GM13977 (cell line): Measurements from ENCODE around the gene CFAP47.
"Not testable (repeated sequence)": the region's sequence is repeated elsewhere in the genome, so short reads cannot be mapped to it uniquely, and the experiment has no call there.

Source experiments
- DNase-seq: peaks from one replicate; pipeline ENCODE4 v3.0.0; 2012; ENCODE audit warnings: low spot score
- in situ Hi-C: fragments of 300-500 bp; cut with MboI; formaldehyde crosslinking; loops from one replicate; pipeline ENCODE4 v1.12.0; 2022; ENCODE audit warnings: low sequenced_read_pairs, low pct_unique_long_range_greater_than_20kb, mixed read lengths, inconsistent platforms; ENCODE audit not compliant: unreplicated experiment
- TF ChIP-seq, protein P1 (sequence below): IDR thresholded peaks from 2 replicates; pipeline ENCODE4 v1.5.1; 2012; ENCODE audit warnings: mild to moderate bottlenecking, control low read depth; ENCODE audit not compliant: insufficient read depth; ENCODE audit errors: extremely low read depth, missing control alignments

The CFAP47 gene

GRCh38 chrX:36035550-36035949 lies 116.0 kb downstream of the CFAP47 start:
- DNase-seq = no peak
- in situ Hi-C loops = no loop called here
- TF ChIP-seq, protein P1, sequence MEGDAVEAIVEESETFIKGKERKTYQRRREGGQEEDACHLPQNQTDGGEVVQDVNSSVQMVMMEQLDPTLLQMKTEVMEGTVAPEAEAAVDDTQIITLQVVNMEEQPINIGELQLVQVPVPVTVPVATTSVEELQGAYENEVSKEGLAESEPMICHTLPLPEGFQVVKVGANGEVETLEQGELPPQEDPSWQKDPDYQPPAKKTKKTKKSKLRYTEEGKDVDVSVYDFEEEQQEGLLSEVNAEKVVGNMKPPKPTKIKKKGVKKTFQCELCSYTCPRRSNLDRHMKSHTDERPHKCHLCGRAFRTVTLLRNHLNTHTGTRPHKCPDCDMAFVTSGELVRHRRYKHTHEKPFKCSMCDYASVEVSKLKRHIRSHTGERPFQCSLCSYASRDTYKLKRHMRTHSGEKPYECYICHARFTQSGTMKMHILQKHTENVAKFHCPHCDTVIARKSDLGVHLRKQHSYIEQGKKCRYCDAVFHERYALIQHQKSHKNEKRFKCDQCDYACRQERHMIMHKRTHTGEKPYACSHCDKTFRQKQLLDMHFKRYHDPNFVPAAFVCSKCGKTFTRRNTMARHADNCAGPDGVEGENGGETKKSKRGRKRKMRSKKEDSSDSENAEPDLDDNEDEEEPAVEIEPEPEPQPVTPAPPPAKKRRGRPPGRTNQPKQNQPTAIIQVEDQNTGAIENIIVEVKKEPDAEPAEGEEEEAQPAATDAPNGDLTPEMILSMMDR = no peak

GRCh38 chrX:36062778-36063177 lies 143.2 kb downstream of the CFAP47 start:
- DNase-seq = no peak
- TF ChIP-seq, protein P1 = no peak
- in situ Hi-C loops = no loop called here

DNA sequence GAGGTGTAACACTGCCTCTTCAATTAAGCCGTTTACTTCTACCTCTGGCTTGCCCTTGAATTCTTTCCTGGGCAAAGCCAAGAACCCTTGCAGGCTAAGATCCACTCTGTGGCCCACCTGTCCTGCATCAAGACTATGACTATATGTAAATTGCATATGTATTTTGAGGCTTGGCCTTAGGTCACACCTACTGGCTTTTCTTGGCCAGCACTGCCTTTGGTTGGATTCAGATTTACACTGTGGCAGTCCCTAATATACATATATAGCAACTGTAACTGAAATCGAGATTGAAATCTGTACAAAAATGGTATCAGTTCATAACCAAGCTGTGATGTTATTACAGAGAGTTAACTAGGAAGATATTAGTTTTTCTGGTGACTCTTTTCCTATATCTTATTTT lies 151.5 kb downstream of the CFAP47 start:
- in situ Hi-C loops = no loop called here
- DNase-seq = no peak
- TF ChIP-seq, protein P1 = no peak

GRCh38 chrX:36075009-36075408 lies 155.5 kb downstream of the CFAP47 start:
- in situ Hi-C loops, DNase-seq: not testable (repeated sequence)

DNA sequence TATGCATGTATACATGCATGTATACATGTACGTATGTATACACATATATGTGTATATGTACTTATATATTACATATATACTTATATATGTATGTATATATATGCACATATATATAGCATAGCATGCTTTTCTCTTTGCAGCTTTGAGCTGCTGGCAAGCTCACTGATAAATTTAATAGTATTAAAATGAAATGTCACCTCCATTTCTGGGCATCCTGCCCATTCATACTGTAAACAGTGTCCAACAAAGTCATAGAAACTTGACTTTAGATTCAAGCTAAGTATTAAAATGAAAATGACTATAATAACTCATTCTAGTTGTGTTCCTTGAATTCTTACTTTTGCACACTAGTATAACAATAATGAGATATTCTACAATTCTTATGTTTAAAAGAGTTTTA lies 163.7 kb downstream of the CFAP47 start:
- TF ChIP-seq, protein P1 = no peak
- no peak for DNase-seq
- in situ Hi-C loops = no loop called here

DNA sequence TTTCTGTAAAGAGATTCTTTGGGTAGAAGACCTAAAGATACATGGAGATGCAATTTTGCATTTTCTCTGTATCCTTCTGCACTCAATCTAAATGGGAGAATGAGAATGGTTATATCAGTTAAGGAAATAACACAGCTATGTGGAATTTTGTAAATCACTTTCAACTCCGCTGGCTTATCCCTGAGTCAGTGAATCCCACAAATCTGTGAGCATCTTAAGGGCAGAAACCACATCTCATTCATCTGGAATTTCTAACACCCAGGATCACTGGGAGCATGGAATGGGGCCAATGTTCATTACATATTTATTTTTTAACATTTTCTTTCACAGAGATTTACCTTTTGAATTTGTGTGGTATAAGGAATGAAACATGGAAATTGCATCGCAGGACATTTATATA lies 167.8 kb downstream of the CFAP47 start:
- TF ChIP-seq, protein P1 = no peak
- in situ Hi-C loops = no loop called here
- DNase-seq = no peak

DNA sequence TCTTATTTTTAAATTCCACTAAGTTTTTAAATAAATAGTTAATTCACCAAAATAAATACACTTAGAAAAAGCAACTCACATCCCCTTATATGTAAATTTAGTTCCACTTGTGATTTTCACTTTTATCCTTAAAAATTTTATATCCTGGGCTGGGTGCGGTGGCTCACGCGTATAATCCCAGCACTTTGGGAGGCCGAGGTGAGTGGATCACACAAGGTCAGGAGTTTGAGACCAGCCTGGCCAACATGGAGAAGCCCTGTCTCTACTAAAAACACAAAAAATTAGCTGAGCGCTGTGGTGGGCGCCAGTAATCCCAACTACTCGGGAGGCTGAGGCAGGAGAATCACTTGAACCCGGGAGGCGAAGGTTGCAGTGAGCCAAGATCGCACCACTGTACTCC lies 169.4 kb downstream of the CFAP47 start:
- DNase-seq, in situ Hi-C loops: not testable (repeated sequence)

DNA sequence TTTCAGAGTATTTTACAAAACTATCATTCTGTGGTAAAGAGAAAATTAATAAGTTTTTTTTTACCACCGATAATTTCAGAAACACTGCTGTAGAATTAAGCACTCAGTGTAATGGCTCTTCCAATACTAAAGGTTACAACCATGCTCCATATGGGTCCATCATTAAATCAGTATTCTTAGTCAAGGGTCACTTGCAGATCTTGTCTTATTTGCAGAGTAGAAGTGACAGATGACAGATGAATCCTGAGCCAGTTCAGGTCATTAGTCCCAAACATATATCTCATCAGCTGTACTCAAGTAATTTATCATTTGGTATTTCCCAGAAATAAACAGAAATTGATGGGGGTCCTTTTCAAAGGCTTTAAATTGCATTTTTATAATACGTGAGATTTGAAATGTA lies 182.9 kb downstream of the CFAP47 start:
- TF ChIP-seq, protein P1 = no peak
- in situ Hi-C loops = no loop called here
- DNase-seq = no peak
